CD4-positive, alpha-beta memory T cell (primary cell): ENCODE results near the gene FREM3. TPM values are rescaled to one million over a fixed set of nuclear protein-coding genes. Genes with fewer than 3 reads are reported as not detected.

Source experiments
- CTCF ChIA-PET: fragments of 350-600 bp; sonication (Branson Sonifier 250); formaldehyde crosslinking; loops from one replicate; lab custom pipeline; 2021; ENCODE audit warnings: inconsistent platforms; ENCODE audit not compliant: partially characterized antibody; lab: Charles Lee
- POLR2A ChIA-PET: fragments of 350-600 bp; sonication (Branson Sonifier 250); formaldehyde crosslinking; loops from one replicate; lab custom pipeline; 2021; ENCODE audit not compliant: partially characterized antibody; lab: Charles Lee
- DNase-seq, 5 donors: peaks; one replicate each; pipeline versions ENCODE4 v3.0.0 to v3.0.0-alpha.2; 2020 to 2022; ENCODE audit warnings: mixed read lengths in 1 of 5
- H3K27ac ChIP-seq: one replicate; pipeline ENCODE4 v1.7.0; 2013; ENCODE audit warnings: low read depth, low read length
- H3K27me3 ChIP-seq: 2 replicates; pipeline ENCODE4 v1.7.0; 2013; ENCODE audit warnings: mild to moderate bottlenecking, low read length, moderate library complexity; ENCODE audit not compliant: insufficient read depth
- H3K36me3 ChIP-seq: 2 replicates; pipeline ENCODE4 v1.7.0; 2013; ENCODE audit warnings: mild to moderate bottlenecking, low read length, moderate library complexity; ENCODE audit not compliant: insufficient read depth
- H3K4me1 ChIP-seq: 2 replicates; pipeline ENCODE4 v1.7.0; 2013; ENCODE audit warnings: mild to moderate bottlenecking, low read length, moderate library complexity; ENCODE audit not compliant: insufficient read depth
- H3K4me3 ChIP-seq, 2 donors: one replicate each; pipeline ENCODE4 v1.7.0; 2013; ENCODE audit warnings: low read length in 2 of 2, mild to moderate bottlenecking in 1 of 2
- H3K9me3 ChIP-seq, 2 donors: one replicate each; pipeline ENCODE4 v1.7.0; 2013; ENCODE audit warnings: low read length in 2 of 2, control low read depth in 1 of 2; ENCODE audit not compliant: control insufficient read depth in 1 of 2
- H3K27ac Mint-ChIP-seq, 7 donors: one replicate each; pipeline ENCODE4 v1.8.0; 2020 to 2021; ENCODE audit warnings: mixed read lengths in 7 of 7, mild to moderate bottlenecking in 6 of 7, inconsistent platforms in 3 of 7, moderate library complexity in 3 of 7
- H3K27me3 Mint-ChIP-seq, 2 donors: one replicate each; pipeline ENCODE4 v1.8.0; 2020 to 2021; ENCODE audit warnings: mixed read lengths in 2 of 2
- H3K36me3 Mint-ChIP-seq, 2 donors: one replicate each; pipeline ENCODE4 v1.8.0; 2020 to 2021; ENCODE audit warnings: mixed read lengths in 2 of 2, inconsistent platforms in 1 of 2, mild to moderate bottlenecking in 1 of 2
- H3K4me1 Mint-ChIP-seq, 4 donors: one replicate each; pipeline ENCODE4 v1.8.0; 2020 to 2021; ENCODE audit warnings: mixed read lengths in 4 of 4, mild to moderate bottlenecking in 1 of 4
- H3K4me3 Mint-ChIP-seq, 8 donors: one replicate each; pipeline ENCODE4 v1.8.0; 2020 to 2021; ENCODE audit warnings: mixed read lengths in 8 of 8, mild to moderate bottlenecking in 7 of 8, moderate library complexity in 6 of 8, inconsistent platforms in 3 of 8
- H3K9me3 Mint-ChIP-seq, 8 donors: one replicate each; pipeline ENCODE4 v1.8.0; 2020 to 2021; ENCODE audit warnings: mixed read lengths in 8 of 8, mild to moderate bottlenecking in 5 of 8, inconsistent platforms in 3 of 8, moderate library complexity in 1 of 8
- intact Hi-C: fragments of 100-400 bp; cut with micrococcal nuclease; formaldehyde crosslinking; loops from one replicate; pipeline ENCODE4 v1.15.1; 2023
- polyA plus RNA-seq, 2 donors: library from polyadenylated mRNA; unstranded; fragments of 300-500 nt; fragmentation: Illumina TruSeq; gene quantifications; one replicate each; pipeline ENCODE4 v1.2.3, GENCODE V29; 2021
- total RNA-seq, 2 experiments: library from RNA; stranded (reverse); gene quantifications; one replicate each; pipeline ENCODE4 v1.2.3, GENCODE V29; 2021

Gene FREM3
- total and polyA plus RNA-seq, 4 experiments from 2014 or later, result not detected

GRCh38 chr4:143668930-143669552, 31.4 kb downstream of the FREM3 start:
- Mint-ChIP-seq H3K27ac (no peak overlapping the region), H3K9me3 (peaks cover 0 to 13% (median 10%) of the 10 kb centered on the region in 8 donors)
- intact Hi-C loops, result no loop called here

GRCh38 chr4:143667461-143667860, 33.0 kb downstream of the FREM3 start:
- no peaks in the 10 kb centered on the region for H3K9me3 ChIP-seq
- H3K27me3 Mint-ChIP-seq, result no peaks in the 10 kb centered on the region
- no peak overlapping the region for H3K4me3 ChIP-seq
- no peaks in the 10 kb centered on the region for H3K27me3 ChIP-seq
- CTCF ChIA-PET, result no interaction called here
- H3K36me3 ChIP-seq, result no peaks in the 10 kb centered on the region
- H3K4me1 ChIP-seq, result no peaks in the 10 kb centered on the region
- no peak for DNase-seq
- POLR2A ChIA-PET, result no interaction called here
- H3K27ac ChIP-seq, result no peak overlapping the region
- no peaks in the 10 kb centered on the region for H3K4me1 Mint-ChIP-seq
- peaks cover 0 to 23% (median 14%) of the 10 kb centered on the region in 8 donors for H3K9me3 Mint-ChIP-seq
- no peak overlapping the region for H3K27ac Mint-ChIP-seq
- intact Hi-C loops, result no loop called here
- no peak overlapping the region for H3K4me3 Mint-ChIP-seq
- no peaks in the 10 kb centered on the region for H3K36me3 Mint-ChIP-seq

More at GRCh38 chr4:143668930-143669552, 31.4 kb downstream of the FREM3 start:
- Histone ChIP-seq H3K27ac (no peak overlapping the region), H3K27me3 (no peaks in the 10 kb centered on the region), H3K4me1 (no peaks in the 10 kb centered on the region), H3K9me3 (no peaks in the 10 kb centered on the region), H3K36me3 (no peaks in the 10 kb centered on the region), H3K4me3 (no peak overlapping the region)
- POLR2A ChIA-PET, result no interaction called here
- Mint-ChIP-seq H3K4me1 (no peaks in the 10 kb centered on the region), H3K36me3 (no peaks in the 10 kb centered on the region), H3K4me3 (no peak overlapping the region), H3K27me3 (no peaks in the 10 kb centered on the region)
- CTCF ChIA-PET, result no interaction called here
- no peak for DNase-seq

- Mint-ChIP-seq H3K27me3 (no peaks in the 10 kb centered on the region), H3K36me3 (peaks cover 0 to 1% of the 10 kb centered on the region in 2 donors), H3K9me3 (peaks cover 2 to 20% (median 13%) of the 10 kb centered on the region in 8 donors), H3K4me1 (no peaks in the 10 kb centered on the region), H3K4me3 (no peak overlapping the region), H3K27ac (no peak overlapping the region)
- Histone ChIP-seq H3K4me3 (no peak overlapping the region), H3K36me3 (no peaks in the 10 kb centered on the region), H3K9me3 (no peaks in the 10 kb centered on the region), H3K4me1 (no peaks in the 10 kb centered on the region), H3K27ac (no peak overlapping the region), H3K27me3 (no peaks in the 10 kb centered on the region)
- no peak for DNase-seq
- ChIA-PET POLR2A (no interaction called here), CTCF (no interaction called here)
- intact Hi-C loops, result no loop called here
These were observed 42.1 kb downstream of the FREM3 start for GRCh38 chr4:143658336-143658735.

GRCh38 chr4:143654571-143654970, 45.9 kb downstream of the FREM3 start:
- POLR2A ChIA-PET, result no interaction called here
- peaks cover 0 to 9% of the 10 kb centered on the region in 2 donors for H3K36me3 Mint-ChIP-seq
- Histone ChIP-seq H3K9me3 (no peaks in the 10 kb centered on the region), H3K27ac (no peak overlapping the region), H3K36me3 (no peaks in the 10 kb centered on the region), H3K4me1 (no peaks in the 10 kb centered on the region), H3K27me3 (no peaks in the 10 kb centered on the region), H3K4me3 (no peak overlapping the region)
- intact Hi-C loops, result no loop called here
- peaks cover 0 to 5% (median 0%) of the 10 kb centered on the region in 8 donors for H3K9me3 Mint-ChIP-seq
- no peak for DNase-seq
- H3K27ac Mint-ChIP-seq, result peak overlapping the region in 1 of 7 donors; percentile 1
- no peaks in the 10 kb centered on the region for H3K27me3 Mint-ChIP-seq
- CTCF ChIA-PET, result no interaction called here
- H3K4me3 Mint-ChIP-seq, result no peak overlapping the region
- H3K4me1 Mint-ChIP-seq, result no peaks in the 10 kb centered on the region

DNA sequence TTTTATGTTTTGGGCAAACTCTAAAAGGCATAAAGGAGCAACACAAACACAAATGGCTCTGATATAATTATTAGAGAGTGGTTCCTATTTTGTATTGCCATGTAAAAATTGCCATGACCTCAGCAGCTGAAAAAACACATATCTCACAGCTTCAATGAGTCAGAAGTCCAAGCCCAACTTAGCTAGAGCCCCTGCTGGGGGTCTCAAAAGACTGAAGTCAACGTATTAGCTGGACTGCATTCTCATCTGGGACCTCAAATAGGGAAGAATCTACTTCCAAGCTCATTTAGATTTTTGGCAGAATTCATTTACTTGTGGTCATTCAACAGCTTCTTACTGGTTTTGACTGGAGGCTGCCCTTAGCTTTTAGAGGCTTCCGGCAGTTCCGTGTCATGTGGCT, 47.4 kb downstream of the FREM3 start:
- H3K27ac Mint-ChIP-seq, result no peak overlapping the region
- Histone ChIP-seq H3K36me3 (no peaks in the 10 kb centered on the region), H3K4me1 (no peaks in the 10 kb centered on the region), H3K9me3 (no peaks in the 10 kb centered on the region), H3K4me3 (no peak overlapping the region), H3K27me3 (no peaks in the 10 kb centered on the region), H3K27ac (no peak overlapping the region)
- no peaks in the 10 kb centered on the region for H3K27me3 Mint-ChIP-seq
- H3K36me3 Mint-ChIP-seq, result peaks cover 7 to 19% of the 10 kb centered on the region in 2 donors
- ChIA-PET CTCF (no interaction called here), POLR2A (no interaction called here)
- H3K4me1 Mint-ChIP-seq, result no peaks in the 10 kb centered on the region
- DNase-seq, result no peak
- no peak overlapping the region for H3K4me3 Mint-ChIP-seq
- intact Hi-C loops, result no loop called here
- peaks cover 0 to 10% (median 7%) of the 10 kb centered on the region in 8 donors for H3K9me3 Mint-ChIP-seq

GRCh38 chr4:143643399-143643798, 57.1 kb downstream of the FREM3 start:
- no peak for DNase-seq
- Mint-ChIP-seq H3K4me3 (no peak overlapping the region), H3K4me1 (no peaks in the 10 kb centered on the region), H3K27me3 (peaks cover 0 to 1% of the 10 kb centered on the region in 2 donors), H3K36me3 (peaks cover 9 to 12% of the 10 kb centered on the region in 2 donors), H3K27ac (no peak overlapping the region), H3K9me3 (peaks cover 5 to 21% (median 14%) of the 10 kb centered on the region in 8 donors)
- Histone ChIP-seq H3K9me3 (no peaks in the 10 kb centered on the region), H3K27ac (no peak overlapping the region), H3K36me3 (no peaks in the 10 kb centered on the region), H3K4me1 (no peaks in the 10 kb centered on the region), H3K27me3 (no peaks in the 10 kb centered on the region), H3K4me3 (no peak overlapping the region)
- CTCF ChIA-PET, result no interaction called here
- intact Hi-C loops, result no loop called here
- POLR2A ChIA-PET, result no interaction called here

DNA sequence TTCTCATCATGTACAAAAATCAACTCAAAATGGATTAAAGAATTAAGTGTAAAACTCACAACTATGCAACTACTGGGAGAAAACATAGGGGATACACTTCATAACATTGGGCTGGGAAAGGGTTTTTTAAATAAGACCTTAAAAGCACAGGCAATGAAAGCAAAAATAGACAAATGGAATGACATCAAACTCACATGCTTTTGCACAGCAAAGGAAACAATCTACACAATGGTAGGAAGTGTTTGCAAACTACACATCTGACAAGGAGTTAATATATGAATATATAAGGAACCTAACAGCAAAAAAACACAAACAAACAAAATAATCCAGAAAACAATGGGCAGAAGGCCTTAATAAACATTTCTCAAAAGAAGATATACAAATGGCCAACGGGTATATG, 57.9 kb downstream of the FREM3 start:
- no peak for DNase-seq
- ChIA-PET POLR2A (no interaction called here), CTCF (no interaction called here)
- Histone ChIP-seq H3K27ac (no peak overlapping the region), H3K27me3 (no peaks in the 10 kb centered on the region), H3K9me3 (no peaks in the 10 kb centered on the region), H3K4me3 (no peak overlapping the region), H3K36me3 (no peaks in the 10 kb centered on the region), H3K4me1 (no peaks in the 10 kb centered on the region)
- Mint-ChIP-seq H3K9me3 (peaks cover 2 to 14% (median 8%) of the 10 kb centered on the region in 8 donors), H3K4me1 (no peaks in the 10 kb centered on the region), H3K27ac (no peak overlapping the region), H3K27me3 (peaks cover 0 to 1% of the 10 kb centered on the region in 2 donors), H3K4me3 (no peak overlapping the region), H3K36me3 (peaks cover 5 to 6% of the 10 kb centered on the region in 2 donors)
- intact Hi-C loops, result no loop called here
